ENCODE results near the gene PSMB7.

PSMB7 gene

GRCh38 chr9:124355039-124355940, 60.0 kb downstream of the PSMB7 start:
- no peak for DNase-seq

- no peak for DNase-seq
Observed at GRCh38 chr9:124354346-124355038, 60.8 kb downstream of the PSMB7 start.

- DNase-seq: no peak
Observed at GRCh38 chr9:124353811-124354274, 61.4 kb downstream of the PSMB7 start.

GRCh38 chr9:124353166-124353768, 62.0 kb downstream of the PSMB7 start:
- no peak for DNase-seq

GRCh38 chr9:124352616-124353015, 62.6 kb downstream of the PSMB7 start:
- no peak for DNase-seq

- no peak for DNase-seq
Observed at GRCh38 chr9:124351672-124352468, 63.4 kb downstream of the PSMB7 start.

- DNase-seq: no peak
Observed at GRCh38 chr9:124350494-124351263, 64.6 kb downstream of the PSMB7 start.

GRCh38 chr9:124349675-124350493, 65.4 kb downstream of the PSMB7 start:
- no peak for DNase-seq

GRCh38 chr9:124349267-124349666, 66.0 kb downstream of the PSMB7 start:
- no peak for DNase-seq

- no peak for DNase-seq
Observed at GRCh38 chr9:124348831-124349230, 66.4 kb downstream of the PSMB7 start.

GRCh38 chr9:124348363-124348762, 66.9 kb downstream of the PSMB7 start:
- no peak for DNase-seq

GRCh38 chr9:124347968-124348358, 67.3 kb downstream of the PSMB7 start:
- DNase-seq: no peak

GRCh38 chr9:124347206-124347967, 67.9 kb downstream of the PSMB7 start:
- no peak for DNase-seq

- no peak for DNase-seq
Observed at GRCh38 chr9:124346347-124347163, 68.7 kb downstream of the PSMB7 start.

GRCh38 chr9:124345751-124346281, 69.4 kb downstream of the PSMB7 start:
- no peak for DNase-seq

GRCh38 chr9:124345063-124345462, 70.2 kb downstream of the PSMB7 start:
- DNase-seq: no peak

- DNase-seq: no peak
Observed at GRCh38 chr9:124344291-124345050, 70.8 kb downstream of the PSMB7 start.
